H9 (cell line): ENCODE measurements around the gene PIK3CG. TPM values are rescaled to one million over a fixed set of nuclear protein-coding genes. Genes with fewer than 3 reads are reported as not detected.

ENCODE experiments used
- DNase-seq: peaks from one replicate; pipeline ENCODE4 v3.0.0-alpha.2; 2017
- H2AFZ ChIP-seq: one replicate; pipeline ENCODE4 v1.6.1; 2013; ENCODE audit warnings: mild to moderate bottlenecking, low read length, control low read depth, moderate library complexity
- H2AK5ac ChIP-seq: 2 replicates; pipeline ENCODE4 v1.6.1; 2013; ENCODE audit warnings: low read length, control low read depth, mixed read lengths; ENCODE audit not compliant: insufficient read length
- H2BK120ac ChIP-seq: one replicate; pipeline ENCODE4 v1.6.1; 2013; ENCODE audit warnings: low read depth, mild to moderate bottlenecking, low read length, control low read depth, inconsistent platforms; ENCODE audit not compliant: poor library complexity, severe bottlenecking
- H2BK12ac ChIP-seq: 2 replicates; pipeline ENCODE4 v1.6.1; 2013; ENCODE audit warnings: low read length, control low read depth, mixed read lengths, low read depth; ENCODE audit not compliant: insufficient read length
- H2BK15ac ChIP-seq: 2 replicates; pipeline ENCODE4 v1.6.1; 2013; ENCODE audit warnings: low read depth, low read length, control low read depth
- H2BK20ac ChIP-seq: one replicate; pipeline ENCODE4 v1.6.1; 2013; ENCODE audit warnings: low read depth, mild to moderate bottlenecking, low read length, control low read depth, inconsistent platforms; ENCODE audit not compliant: poor library complexity, severe bottlenecking
- H2BK5ac ChIP-seq: 2 replicates; pipeline ENCODE4 v1.6.1; 2013; ENCODE audit warnings: low read length, control low read depth, mixed read lengths; ENCODE audit not compliant: insufficient read length
- H3K14ac ChIP-seq: 2 replicates; pipeline ENCODE4 v1.6.1; 2013; ENCODE audit warnings: low read length, control low read depth; ENCODE audit not compliant: insufficient read depth
- H3K18ac ChIP-seq: 2 replicates; pipeline ENCODE4 v1.6.1; 2013; ENCODE audit warnings: low read depth, mild to moderate bottlenecking, mixed read lengths, low read length, control low read depth; ENCODE audit not compliant: insufficient read length
- H3K23ac ChIP-seq: 2 replicates; pipeline ENCODE4 v1.6.1; 2013; ENCODE audit warnings: low read length, control low read depth, mixed read lengths, low read depth; ENCODE audit not compliant: insufficient read length
- H3K23me2 ChIP-seq: 2 replicates; pipeline ENCODE4 v1.6.1; 2013; ENCODE audit warnings: low read depth, mild to moderate bottlenecking, mixed read lengths, low read length, control low read depth; ENCODE audit not compliant: insufficient read length, poor library complexity, severe bottlenecking
- H3K27ac ChIP-seq: 2 replicates; pipeline ENCODE4 v1.5.1; 2013; ENCODE audit warnings: low read length, control low read depth, mixed read lengths, low read depth; ENCODE audit not compliant: insufficient read length
- H3K27me3 ChIP-seq: 2 replicates; pipeline ENCODE4 v1.6.1; 2013; ENCODE audit warnings: low read length, control low read depth, inconsistent platforms; ENCODE audit not compliant: insufficient read depth
- H3K4ac ChIP-seq: 2 replicates; pipeline ENCODE4 v1.6.1; 2013; ENCODE audit warnings: low read depth, mild to moderate bottlenecking, control low read depth, inconsistent platforms, low read length, moderate library complexity
- H3K4me1 ChIP-seq: 2 replicates; pipeline ENCODE4 v1.6.1; 2013; ENCODE audit warnings: low read length, control low read depth, inconsistent platforms; ENCODE audit not compliant: insufficient read depth
- H3K4me2 ChIP-seq: 2 replicates; pipeline ENCODE4 v1.6.1; 2013; ENCODE audit warnings: low read length, control low read depth, mixed read lengths; ENCODE audit not compliant: insufficient read length, insufficient read depth
- H3K56ac ChIP-seq: 2 replicates; pipeline ENCODE4 v1.6.1; 2013; ENCODE audit warnings: low read depth, mild to moderate bottlenecking, mixed read lengths, low read length, control low read depth; ENCODE audit not compliant: insufficient read length
- H3K79me1 ChIP-seq: 2 replicates; pipeline ENCODE4 v1.6.1; 2013; ENCODE audit warnings: low read depth, mild to moderate bottlenecking, moderate library complexity, low read length, control low read depth, inconsistent platforms; ENCODE audit not compliant: insufficient read depth, poor library complexity, severe bottlenecking
- H3K79me2 ChIP-seq: 2 replicates; pipeline ENCODE4 v1.6.1; 2013; ENCODE audit warnings: low read length, control low read depth, inconsistent platforms; ENCODE audit not compliant: insufficient read depth
- H3K9ac ChIP-seq: 2 replicates; pipeline ENCODE4 v1.6.1; 2013; ENCODE audit warnings: low read length, control low read depth, mixed read lengths; ENCODE audit not compliant: insufficient read length; ENCODE audit errors: extremely low read depth
- H3K9me3 ChIP-seq: one replicate; pipeline ENCODE4 v1.6.1; 2013; ENCODE audit warnings: low read depth, low read length, inconsistent platforms; ENCODE audit not compliant: control insufficient read depth
- H3T11ph ChIP-seq: one replicate; pipeline ENCODE4 v1.6.1; 2013; ENCODE audit warnings: mild to moderate bottlenecking, low read length, control low read depth, inconsistent platforms
- H4K20me1 ChIP-seq: one replicate; pipeline ENCODE4 v1.6.1; 2013; ENCODE audit not compliant: control insufficient read depth, insufficient read length, insufficient read depth
- H4K5ac ChIP-seq: 2 replicates; pipeline ENCODE4 v1.6.1; 2013; ENCODE audit warnings: low read depth, mild to moderate bottlenecking, mixed read lengths, low read length, control low read depth; ENCODE audit not compliant: insufficient read length
- H4K8ac ChIP-seq: replicated peaks from 2 replicates; pipeline ENCODE4 v1.6.1; 2013; ENCODE audit warnings: low read length, control low read depth, mixed read lengths, low read depth; ENCODE audit not compliant: insufficient read length
- H4K91ac ChIP-seq: 2 replicates; pipeline ENCODE4 v1.6.1; 2013; ENCODE audit warnings: low read depth, mild to moderate bottlenecking, moderate library complexity, mixed read lengths, low read length, control low read depth; ENCODE audit not compliant: insufficient read length
- H3K27ac Mint-ChIP-seq, 3 experiments: 2 replicates in 2 of 3; 3 replicates in 1 of 3; pipeline ENCODE4 v1.8.0; 2020 to 2021; ENCODE audit warnings: mixed read lengths in 3 of 3, mild to moderate bottlenecking in 1 of 3, moderate library complexity in 1 of 3
- H3K27me3 Mint-ChIP-seq: 2 replicates; pipeline ENCODE4 v1.8.0; 2021; ENCODE audit warnings: low read depth, mild to moderate bottlenecking, moderate library complexity, mixed read lengths
- H3K36me3 Mint-ChIP-seq, 3 experiments: 2 replicates in 2 of 3; 3 replicates in 1 of 3; pipeline ENCODE4 v1.8.0; 2020 to 2021; ENCODE audit warnings: low read depth in 3 of 3, mixed read lengths in 3 of 3; ENCODE audit not compliant: insufficient read depth in 1 of 3
- H3K4me1 Mint-ChIP-seq, 2 experiments: 2 replicates each; pipeline ENCODE4 v1.8.0; 2020; ENCODE audit warnings: mixed read lengths in 2 of 2
- H3K4me3 Mint-ChIP-seq, 2 experiments: 2 replicates in 1 of 2; 3 replicates in 1 of 2; pipeline ENCODE4 v1.8.0; 2020 to 2021; ENCODE audit warnings: mild to moderate bottlenecking in 2 of 2, mixed read lengths in 2 of 2, moderate library complexity in 1 of 2
- H3K9me3 Mint-ChIP-seq, 2 experiments: 2 replicates in 1 of 2; 3 replicates in 1 of 2; pipeline ENCODE4 v1.8.0; 2020; ENCODE audit warnings: mild to moderate bottlenecking in 2 of 2, mixed read lengths in 2 of 2, moderate library complexity in 1 of 2
- WGBS: extraction: QIAGEN DNeasy Blood & Tissue Kit; methylation state at CpG from one replicate; pipeline ENCODE4 v1.1.7; 2013; ENCODE audit warnings: missing lambda C conversion rate, low lambda C conversion rate, mixed read lengths; ENCODE audit not compliant: insufficient read length; ENCODE audit errors: extremely low coverage; 5-methylcytosine and 5-hydroxymethylcytosine counted together
- total RNA-seq: library from RNA; stranded (reverse); gene quantifications from 2 replicates; pipeline ENCODE4 v1.2.1, GENCODE V29; 2021
- TF ChIP-seq, protein P1 (sequence below): fragments of 200-600 bp; sonication (generic); conservative IDR thresholded peaks from 3 replicates; pipeline ENCODE4 v1.8.0; 2021; ENCODE audit warnings: antibody characterized with exemption, mild to moderate bottlenecking

Gene PIK3CG
- total RNA-seq, 1 experiment from 2014 or later: not detected

DNA sequence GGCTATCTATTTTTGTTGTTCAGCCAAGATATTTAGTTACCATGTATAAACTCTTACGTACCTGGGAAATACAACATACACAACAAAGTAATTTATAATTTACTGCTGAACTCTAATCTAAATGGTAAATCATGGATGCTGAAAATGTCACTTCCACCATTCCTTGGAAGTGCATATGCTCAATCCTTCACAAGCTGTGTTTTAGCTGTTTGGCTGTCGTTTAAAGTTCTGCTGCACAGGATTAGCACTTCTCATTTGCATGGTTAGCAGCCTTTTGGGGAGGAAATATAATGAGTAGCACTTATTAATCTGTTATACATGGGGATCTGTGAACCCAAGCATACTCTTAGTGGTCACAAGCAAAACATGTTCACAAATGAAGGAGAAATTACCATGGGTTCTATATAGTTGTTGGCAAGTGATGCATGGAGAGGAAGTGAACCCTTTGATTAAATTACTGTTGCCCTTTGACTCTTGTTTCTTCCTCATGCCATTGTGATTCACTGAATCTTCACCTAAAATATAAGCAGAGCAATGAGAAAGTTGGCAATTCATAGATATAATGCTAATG is 18.5 kb downstream of the PIK3CG start:
- H2AFZ ChIP-seq: no peak overlapping the region
- no peak overlapping the region for H3K14ac ChIP-seq
- no peak overlapping the region for H2BK12ac ChIP-seq
- H3K56ac ChIP-seq: no peak overlapping the region
- H3K4me1 ChIP-seq: no peaks in the 10 kb centered on the region
- H3K9me3 Mint-ChIP-seq: peaks cover 8 to 9% of the 10 kb centered on the region in 2 experiments
- no CpG with 5 or more reads among the region's 2 CpGs for WGBS
- H3K4me3 Mint-ChIP-seq: no peak overlapping the region
- H3K4me2 ChIP-seq: no peak overlapping the region
- no peak overlapping the region for H2BK15ac ChIP-seq
- no peaks in the 10 kb centered on the region for H3K9me3 ChIP-seq
- H3K27me3 Mint-ChIP-seq: no peaks in the 10 kb centered on the region; the same call in 1 of the 2 replicates
- H4K8ac ChIP-seq: no peak overlapping the region
- peaks cover 0 to 5% (median 5%) of the 10 kb centered on the region in 3 experiments; a peak in 2 of 7 replicates for H3K36me3 Mint-ChIP-seq
- H3K79me2 ChIP-seq: no peaks in the 10 kb centered on the region
- H4K5ac ChIP-seq: no peak overlapping the region
- H3K27ac Mint-ChIP-seq: no peak overlapping the region
- H3K27me3 ChIP-seq: no peaks in the 10 kb centered on the region
- H3K23me2 ChIP-seq: no peaks in the 10 kb centered on the region
- H3K27ac ChIP-seq: no peak overlapping the region
- H3K4me1 Mint-ChIP-seq: no peaks in the 10 kb centered on the region
- no peak overlapping the region for H3K18ac ChIP-seq
- TF ChIP-seq, protein P1, sequence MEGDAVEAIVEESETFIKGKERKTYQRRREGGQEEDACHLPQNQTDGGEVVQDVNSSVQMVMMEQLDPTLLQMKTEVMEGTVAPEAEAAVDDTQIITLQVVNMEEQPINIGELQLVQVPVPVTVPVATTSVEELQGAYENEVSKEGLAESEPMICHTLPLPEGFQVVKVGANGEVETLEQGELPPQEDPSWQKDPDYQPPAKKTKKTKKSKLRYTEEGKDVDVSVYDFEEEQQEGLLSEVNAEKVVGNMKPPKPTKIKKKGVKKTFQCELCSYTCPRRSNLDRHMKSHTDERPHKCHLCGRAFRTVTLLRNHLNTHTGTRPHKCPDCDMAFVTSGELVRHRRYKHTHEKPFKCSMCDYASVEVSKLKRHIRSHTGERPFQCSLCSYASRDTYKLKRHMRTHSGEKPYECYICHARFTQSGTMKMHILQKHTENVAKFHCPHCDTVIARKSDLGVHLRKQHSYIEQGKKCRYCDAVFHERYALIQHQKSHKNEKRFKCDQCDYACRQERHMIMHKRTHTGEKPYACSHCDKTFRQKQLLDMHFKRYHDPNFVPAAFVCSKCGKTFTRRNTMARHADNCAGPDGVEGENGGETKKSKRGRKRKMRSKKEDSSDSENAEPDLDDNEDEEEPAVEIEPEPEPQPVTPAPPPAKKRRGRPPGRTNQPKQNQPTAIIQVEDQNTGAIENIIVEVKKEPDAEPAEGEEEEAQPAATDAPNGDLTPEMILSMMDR: no peak
- no peak overlapping the region for H3K23ac ChIP-seq
- H3K79me1 ChIP-seq: no peaks in the 10 kb centered on the region
- H2BK20ac ChIP-seq: no peak overlapping the region
- H3K4ac ChIP-seq: no peak overlapping the region
- no peak overlapping the region for H2AK5ac ChIP-seq
- no peak overlapping the region for H4K91ac ChIP-seq
- H4K20me1 ChIP-seq: no peaks in the 10 kb centered on the region
- no peak overlapping the region for H3K9ac ChIP-seq
- H2BK5ac ChIP-seq: no peak overlapping the region
- no peak overlapping the region for H2BK120ac ChIP-seq
- no peak overlapping the region for H3T11ph ChIP-seq
- DNase-seq: no peak
